H1 (cell line): ENCODE measurements around the gene KRT77.

Source experiments
- ATF2 ChIP-seq: IDR thresholded peaks from 2 replicates; pipeline ENCODE4 v1.6.1; 2012; ENCODE audit warnings: low read length, inconsistent platforms
- EZH2 ChIP-seq: fragments of 200-600 bp; sonication (generic); IDR thresholded peaks from 2 replicates; pipeline ENCODE4 v1.7.1; 2012; ENCODE audit warnings: low read depth, mild to moderate bottlenecking, moderate library complexity, low read length, inconsistent platforms; ENCODE audit not compliant: severe bottlenecking
- MAX ChIP-seq: IDR thresholded peaks from 2 replicates; pipeline ENCODE4 v1.6.1; 2012; ENCODE audit warnings: inconsistent platforms
- POLR2A ChIP-seq, 2 experiments: IDR thresholded peaks; 1 replicate in 1 of 2; 2 replicates in 1 of 2; pipeline ENCODE4 v1.6.1; 2011; ENCODE audit warnings: low read depth in 2 of 2, low read length in 2 of 2, mild to moderate bottlenecking in 2 of 2; ENCODE audit errors: control extremely low read depth in 1 of 2
- POLR2AphosphoS5 ChIP-seq: IDR thresholded peaks from 2 replicates; pipeline ENCODE4 v1.6.1; 2011; ENCODE audit warnings: low read depth, low read length
- RBBP5 ChIP-seq: IDR thresholded peaks from 2 replicates; pipeline ENCODE4 v1.7.1; 2012; ENCODE audit warnings: low read depth, mild to moderate bottlenecking, inconsistent platforms, low read length, moderate library complexity, borderline replicate concordance
- RNF2 ChIP-seq: fragments of 200-900, 300-1000 bp; sonication (generic); IDR thresholded peaks from 2 replicates; pipeline ENCODE4 v1.7.1; 2016; ENCODE audit warnings: borderline replicate concordance, low read depth, mild to moderate bottlenecking, antibody characterized with exemption, low read length; ENCODE audit not compliant: poor library complexity, severe bottlenecking; ENCODE audit errors: missing control alignments
- SUZ12 ChIP-seq: fragments of 200-600 bp; sonication (generic); IDR thresholded peaks from 2 replicates; pipeline ENCODE4 v1.6.1; 2012; ENCODE audit warnings: mild to moderate bottlenecking, inconsistent platforms, low read length, moderate library complexity, mixed read lengths
- YY1 ChIP-seq: IDR thresholded peaks from 2 replicates; pipeline ENCODE4 v1.6.1; 2011; ENCODE audit warnings: low read depth, mild to moderate bottlenecking, low read length

GRCh38 chr12:52684431-52684830 is 18.9 kb downstream of the KRT77 start:
- TF ChIP-seq POLR2AphosphoS5 (no peak), POLR2A (IDR thresholded peaks at IDR 0.05; ENCODE audit: control extremely low read depth in 1 of 2, low read depth in 2 of 2, low read length in 2 of 2) (no peak), EZH2 (no peak), YY1 (no peak), RNF2 (no peak), MAX (no peak), ATF2 (no peak), SUZ12 (no peak), RBBP5 (no peak)
